ENCODE measurements around the gene MACROD1. TPM values are rescaled to one million over a fixed set of nuclear protein-coding genes. Genes with fewer than 3 reads are reported as not detected.

The MACROD1 gene
- total RNA-seq, 3 donors from 2014 or later (not counting 1 experiment from before 2014, with no cell fraction given): 0.73 to 3.3 (median 1.8) TPM

DNA sequence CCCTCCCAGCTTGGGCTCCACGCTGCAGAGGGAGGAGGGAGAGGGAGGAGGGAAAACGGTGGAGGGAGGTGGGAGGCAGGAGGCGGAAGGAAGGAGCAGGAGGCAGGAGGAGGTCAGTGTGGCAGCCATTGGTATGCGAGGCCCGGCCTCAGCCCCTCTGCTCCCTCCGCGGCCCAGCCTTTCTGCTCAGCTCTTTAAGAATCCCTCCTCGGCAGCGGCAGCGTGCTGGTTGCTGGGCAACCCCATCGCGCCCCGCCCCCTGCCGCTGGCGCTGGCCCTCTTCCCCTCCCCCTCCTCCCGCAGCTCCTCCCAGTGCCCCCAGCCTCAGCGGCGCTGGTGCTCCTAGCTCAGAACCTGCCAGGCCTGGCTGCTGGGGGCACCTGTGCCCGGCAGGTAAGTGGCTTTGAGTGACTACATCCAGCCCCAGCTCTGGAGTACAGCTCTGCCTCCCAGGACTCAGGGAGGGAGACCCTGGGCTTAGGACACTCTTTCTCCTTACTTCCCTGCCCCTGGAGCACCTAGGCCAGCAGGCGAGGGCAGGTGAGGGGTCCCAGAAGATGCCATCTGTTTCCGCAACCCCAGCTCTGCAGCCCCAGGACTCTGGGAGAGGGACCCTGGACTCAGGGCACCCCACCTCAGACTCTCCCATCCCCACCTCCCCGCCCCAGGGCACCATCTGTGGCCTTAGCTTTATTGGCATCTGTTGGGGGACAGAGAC lies 137.4 kb downstream of the MACROD1 start:
- Mint-ChIP-seq H3K4me3 (no peak overlapping the region), H3K27me3 (ENCODE audit: low read depth in 2 of 2) (peaks cover 17 to 21% of the 10 kb centered on the region in 2 donors), H3K9me3 (no peaks in the 10 kb centered on the region), H3K36me3 (no peaks in the 10 kb centered on the region), H3K4me1 (no peaks in the 10 kb centered on the region), H3K27ac (no peak overlapping the region)
- Histone ChIP-seq H3K36me3 (ENCODE audit: control insufficient read depth, insufficient read depth, low read length) (no peaks in the 10 kb centered on the region), H3K27ac (ENCODE audit: low read length) (no peak overlapping the region), H3K9me3 (ENCODE audit: control insufficient read depth, insufficient read depth, low read length) (no peaks in the 10 kb centered on the region), H3K27me3 (ENCODE audit: control insufficient read depth, insufficient read depth, low read length) (peaks cover 6% of the 10 kb centered on the region), H3K4me1 (ENCODE audit: control insufficient read depth, insufficient read depth, low read length) (peaks cover 7% of the 10 kb centered on the region), H3K4me3 (ENCODE audit: low read length) (no peak overlapping the region)
- WGBS (ENCODE audit: insufficient coverage): 16% methylated on average over 22 of the region's 22 CpGs
- TF ChIP-seq, protein P1, sequence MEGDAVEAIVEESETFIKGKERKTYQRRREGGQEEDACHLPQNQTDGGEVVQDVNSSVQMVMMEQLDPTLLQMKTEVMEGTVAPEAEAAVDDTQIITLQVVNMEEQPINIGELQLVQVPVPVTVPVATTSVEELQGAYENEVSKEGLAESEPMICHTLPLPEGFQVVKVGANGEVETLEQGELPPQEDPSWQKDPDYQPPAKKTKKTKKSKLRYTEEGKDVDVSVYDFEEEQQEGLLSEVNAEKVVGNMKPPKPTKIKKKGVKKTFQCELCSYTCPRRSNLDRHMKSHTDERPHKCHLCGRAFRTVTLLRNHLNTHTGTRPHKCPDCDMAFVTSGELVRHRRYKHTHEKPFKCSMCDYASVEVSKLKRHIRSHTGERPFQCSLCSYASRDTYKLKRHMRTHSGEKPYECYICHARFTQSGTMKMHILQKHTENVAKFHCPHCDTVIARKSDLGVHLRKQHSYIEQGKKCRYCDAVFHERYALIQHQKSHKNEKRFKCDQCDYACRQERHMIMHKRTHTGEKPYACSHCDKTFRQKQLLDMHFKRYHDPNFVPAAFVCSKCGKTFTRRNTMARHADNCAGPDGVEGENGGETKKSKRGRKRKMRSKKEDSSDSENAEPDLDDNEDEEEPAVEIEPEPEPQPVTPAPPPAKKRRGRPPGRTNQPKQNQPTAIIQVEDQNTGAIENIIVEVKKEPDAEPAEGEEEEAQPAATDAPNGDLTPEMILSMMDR (IDR thresholded peaks at IDR 0.05): no peak
- DNase-seq (peak in 1 of 2 donors; percentile 23), ATAC-seq (peak in 2 of 3 donors; percentile 24 to 29)
- intact Hi-C loops (cut with micrococcal nuclease): no loop called here

DNA sequence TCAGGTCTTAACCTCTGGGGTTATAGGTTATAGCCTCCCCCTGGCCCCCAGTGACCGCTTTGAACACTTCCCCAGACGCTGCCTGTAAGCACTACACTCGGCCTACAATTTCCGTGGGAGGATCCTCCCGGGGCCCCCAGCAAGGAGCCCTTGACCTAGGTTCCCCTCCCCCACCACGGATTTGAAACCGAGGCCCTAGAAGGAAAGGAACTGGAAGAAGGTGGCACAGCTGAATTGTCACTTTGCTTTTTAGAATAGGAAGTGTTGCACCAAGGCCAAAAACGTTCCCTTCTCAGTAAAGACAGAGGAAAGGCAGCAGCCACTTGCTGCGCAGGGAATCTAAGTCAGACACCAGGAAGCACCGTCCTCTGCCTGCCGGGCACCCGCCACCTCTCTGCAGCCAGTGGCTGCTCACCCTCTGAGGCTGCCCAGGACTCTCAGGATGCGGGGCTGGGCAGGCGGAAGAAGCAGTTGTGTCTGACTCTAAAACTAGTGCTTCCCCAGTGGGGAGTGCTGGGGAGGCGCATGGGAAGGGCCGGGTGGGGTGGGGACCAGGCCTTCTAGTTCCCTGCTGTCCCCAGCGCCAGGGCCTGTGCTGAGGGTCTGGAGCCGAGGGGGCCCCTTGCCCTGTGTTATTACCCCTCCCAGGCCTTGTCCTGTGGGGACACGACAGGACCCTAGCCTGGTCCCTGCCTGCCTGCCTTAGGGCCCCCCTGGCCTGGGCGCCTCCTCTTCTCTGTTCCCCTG lies 138.1 kb downstream of the MACROD1 start:
- intact Hi-C loops (cut with micrococcal nuclease): no loop called here
- Histone ChIP-seq H3K4me1 (ENCODE audit: control insufficient read depth, insufficient read depth, low read length) (peaks cover 7% of the 10 kb centered on the region), H3K4me3 (ENCODE audit: low read length) (no peak overlapping the region), H3K9me3 (ENCODE audit: control insufficient read depth, insufficient read depth, low read length) (no peaks in the 10 kb centered on the region), H3K36me3 (ENCODE audit: control insufficient read depth, insufficient read depth, low read length) (no peaks in the 10 kb centered on the region), H3K27me3 (ENCODE audit: control insufficient read depth, insufficient read depth, low read length) (peaks cover 6% of the 10 kb centered on the region), H3K27ac (ENCODE audit: low read length) (no peak overlapping the region)
- H3K36me3 Mint-ChIP-seq: no peaks in the 10 kb centered on the region
- H3K9me3 Mint-ChIP-seq: no peaks in the 10 kb centered on the region
- ATAC-seq: no peak
- H3K27me3 Mint-ChIP-seq (ENCODE audit: low read depth in 2 of 2): peaks cover 13 to 18% of the 10 kb centered on the region in 2 donors
- no peak overlapping the region for H3K27ac Mint-ChIP-seq
- DNase-seq: no peak
- 22% methylated on average over 20 of the region's 20 CpGs for WGBS (ENCODE audit: insufficient coverage)
- TF ChIP-seq, protein P1 (IDR thresholded peaks at IDR 0.05): no peak
- no peaks in the 10 kb centered on the region for H3K4me1 Mint-ChIP-seq
- no peak overlapping the region for H3K4me3 Mint-ChIP-seq

DNA sequence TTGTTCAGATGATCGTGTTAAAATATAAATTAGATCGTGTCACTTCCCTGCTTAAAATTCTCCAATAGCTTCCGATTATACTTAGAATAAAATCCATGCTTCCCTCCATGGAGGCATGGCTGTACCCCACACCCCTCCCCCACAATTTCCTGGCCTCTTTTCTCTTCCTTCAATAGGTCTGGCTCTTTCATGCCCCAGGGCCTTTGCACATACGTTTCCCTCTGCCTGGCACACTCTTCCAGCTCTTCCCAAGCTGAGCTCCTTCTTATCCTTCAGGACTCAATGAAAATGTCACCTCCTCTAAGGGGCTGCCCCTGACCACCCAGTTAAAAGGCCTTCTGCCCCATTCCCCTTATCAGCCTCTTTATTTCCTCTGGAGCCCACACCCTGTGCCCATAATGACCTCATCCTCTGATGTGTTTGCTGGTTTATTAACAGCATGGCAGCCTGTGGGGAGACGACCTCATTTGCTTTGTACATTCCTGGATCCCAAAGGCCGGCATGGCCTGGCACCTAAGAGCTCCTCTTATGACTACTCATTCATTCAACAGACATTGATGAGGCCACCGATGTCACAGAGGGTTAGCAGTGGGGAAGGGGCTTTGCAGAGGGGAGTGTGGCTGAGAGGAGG lies 139.2 kb downstream of the MACROD1 start:
- Mint-ChIP-seq H3K9me3 (no peaks in the 10 kb centered on the region), H3K27me3 (ENCODE audit: low read depth in 2 of 2) (peaks cover 8 to 16% of the 10 kb centered on the region in 2 donors), H3K36me3 (no peaks in the 10 kb centered on the region), H3K4me3 (no peak overlapping the region), H3K4me1 (no peaks in the 10 kb centered on the region), H3K27ac (no peak overlapping the region)
- DNase-seq (no peak), ATAC-seq (no peak)
- WGBS (ENCODE audit: insufficient coverage): 88% methylated on average over 7 of the region's 7 CpGs
- Histone ChIP-seq H3K4me1 (ENCODE audit: control insufficient read depth, insufficient read depth, low read length) (peaks cover 7% of the 10 kb centered on the region), H3K4me3 (ENCODE audit: low read length) (no peak overlapping the region), H3K9me3 (ENCODE audit: control insufficient read depth, insufficient read depth, low read length) (no peaks in the 10 kb centered on the region), H3K27ac (ENCODE audit: low read length) (no peak overlapping the region), H3K27me3 (ENCODE audit: control insufficient read depth, insufficient read depth, low read length) (peaks cover 6% of the 10 kb centered on the region), H3K36me3 (ENCODE audit: control insufficient read depth, insufficient read depth, low read length) (no peaks in the 10 kb centered on the region)
- intact Hi-C loops (cut with micrococcal nuclease): no loop called here
- TF ChIP-seq, protein P1 (IDR thresholded peaks at IDR 0.05): no peak
